Breast epithelium (tissue), 3 donors: ENCODE measurements around the gene DMAC1.

ENCODE experiments used
- POLR2A ChIP-seq: fragments of 450-650 bp; IDR thresholded peaks from one replicate; pipeline ENCODE4 v1.6.1; 2016; ENCODE audit warnings: antibody characterized with exemption, mild to moderate bottlenecking, moderate library complexity
- TF ChIP-seq, protein P1 (sequence below), 3 donors: fragments of 450-650 bp; IDR thresholded peaks; one replicate each; pipeline ENCODE4 v1.5.1; 2016 to 2017; ENCODE audit warnings: antibody characterized with exemption in 3 of 3, mild to moderate bottlenecking in 3 of 3, moderate library complexity in 3 of 3

DNA sequence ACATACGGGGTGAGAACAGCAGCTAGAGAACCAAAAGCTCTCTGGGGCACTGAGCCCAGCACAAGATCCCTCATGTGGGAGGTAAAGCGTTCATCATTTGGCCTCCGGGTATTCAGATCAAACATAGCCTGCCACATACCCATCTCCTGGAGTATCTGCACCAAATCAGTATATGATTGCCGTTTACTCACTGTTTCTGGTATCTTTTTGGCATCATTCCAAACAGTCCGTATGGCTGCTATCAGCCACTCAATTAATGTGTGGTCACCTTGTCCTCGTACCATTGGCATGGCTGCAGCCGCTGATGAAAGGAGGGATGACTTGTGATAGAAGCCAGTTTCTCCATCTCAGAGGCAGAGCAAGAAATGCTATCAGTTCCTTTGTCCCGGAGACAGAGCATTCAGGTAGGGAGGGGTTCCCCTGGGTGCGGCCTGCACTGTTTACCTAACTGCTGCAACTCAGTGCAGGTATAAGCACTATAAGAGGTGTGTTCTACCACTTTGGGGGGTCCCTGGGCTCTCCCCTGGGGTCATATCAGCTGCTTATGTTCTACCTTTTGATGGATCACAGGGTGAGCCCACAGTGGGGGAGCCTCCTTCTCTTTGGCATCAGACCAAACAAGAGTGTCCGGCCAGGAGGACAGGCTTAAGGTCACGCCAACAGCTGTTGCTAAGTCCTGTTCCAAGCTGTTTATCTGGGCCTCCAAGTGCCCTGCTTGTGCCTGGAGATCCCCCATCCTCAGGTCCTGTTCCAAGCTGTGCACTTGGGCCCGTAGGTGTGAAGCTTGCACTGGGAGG lies 9.4 kb downstream of the DMAC1 start:
- TF ChIP-seq POLR2A = no peak
- TF ChIP-seq, protein P1, sequence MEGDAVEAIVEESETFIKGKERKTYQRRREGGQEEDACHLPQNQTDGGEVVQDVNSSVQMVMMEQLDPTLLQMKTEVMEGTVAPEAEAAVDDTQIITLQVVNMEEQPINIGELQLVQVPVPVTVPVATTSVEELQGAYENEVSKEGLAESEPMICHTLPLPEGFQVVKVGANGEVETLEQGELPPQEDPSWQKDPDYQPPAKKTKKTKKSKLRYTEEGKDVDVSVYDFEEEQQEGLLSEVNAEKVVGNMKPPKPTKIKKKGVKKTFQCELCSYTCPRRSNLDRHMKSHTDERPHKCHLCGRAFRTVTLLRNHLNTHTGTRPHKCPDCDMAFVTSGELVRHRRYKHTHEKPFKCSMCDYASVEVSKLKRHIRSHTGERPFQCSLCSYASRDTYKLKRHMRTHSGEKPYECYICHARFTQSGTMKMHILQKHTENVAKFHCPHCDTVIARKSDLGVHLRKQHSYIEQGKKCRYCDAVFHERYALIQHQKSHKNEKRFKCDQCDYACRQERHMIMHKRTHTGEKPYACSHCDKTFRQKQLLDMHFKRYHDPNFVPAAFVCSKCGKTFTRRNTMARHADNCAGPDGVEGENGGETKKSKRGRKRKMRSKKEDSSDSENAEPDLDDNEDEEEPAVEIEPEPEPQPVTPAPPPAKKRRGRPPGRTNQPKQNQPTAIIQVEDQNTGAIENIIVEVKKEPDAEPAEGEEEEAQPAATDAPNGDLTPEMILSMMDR (IDR thresholded peaks at IDR 0.05) = no peak
